Duodenal mucosa (tissue), 2 donors: Measurements from ENCODE around the gene MYD88.

Experiments
- H3K27ac ChIP-seq: one replicate; pipeline ENCODE4 v1.7.0; 2013; ENCODE audit warnings: low read depth, low read length
- H3K27me3 ChIP-seq, 2 donors: one replicate each; pipeline ENCODE4 v1.7.0; 2013; ENCODE audit warnings: low read length in 2 of 2, control low read depth in 1 of 2; ENCODE audit not compliant: insufficient read depth in 2 of 2, control insufficient read depth in 1 of 2
- H3K36me3 ChIP-seq, 2 donors: one replicate each; pipeline ENCODE4 v1.7.0; 2013; ENCODE audit warnings: low read length in 2 of 2, control low read depth in 1 of 2; ENCODE audit not compliant: insufficient read depth in 2 of 2, control insufficient read depth in 1 of 2
- H3K4me1 ChIP-seq, 2 donors: one replicate each; pipeline ENCODE4 v1.7.0; 2013; ENCODE audit warnings: low read length in 2 of 2, control low read depth in 1 of 2; ENCODE audit not compliant: insufficient read depth in 2 of 2, control insufficient read depth in 1 of 2
- H3K4me3 ChIP-seq, 2 donors: one replicate each; pipeline ENCODE4 v1.7.0; 2013; ENCODE audit warnings: low read length in 2 of 2, low read depth in 1 of 2
- H3K9ac ChIP-seq, 2 donors: one replicate each; pipeline ENCODE4 v1.7.0; 2013; ENCODE audit warnings: low read length in 2 of 2, low read depth in 1 of 2
- H3K9me3 ChIP-seq, 2 donors: one replicate each; pipeline ENCODE4 v1.7.0; 2013; ENCODE audit warnings: low read length in 2 of 2, control low read depth in 1 of 2; ENCODE audit not compliant: control insufficient read depth in 1 of 2

The MYD88 gene

DNA sequence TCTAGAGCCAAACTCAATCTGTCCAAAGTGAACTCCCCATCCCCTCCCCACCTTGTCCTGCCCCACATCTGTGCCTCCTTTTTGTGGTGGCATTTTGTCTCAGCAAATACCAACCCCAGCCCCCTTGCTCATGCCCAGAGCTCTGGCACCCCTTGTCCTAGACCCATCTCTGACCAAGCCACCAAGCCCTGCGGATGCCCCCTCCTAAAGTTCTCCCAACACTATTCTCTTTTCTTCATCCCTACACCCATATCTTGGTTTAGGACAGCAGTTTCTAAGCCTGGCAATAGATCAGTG is 19.3 kb upstream of the MYD88 start:
- Histone ChIP-seq H3K4me1 (peaks cover 0 to 3% of the 10 kb centered on the region in 2 donors), H3K4me3 (no peak overlapping the region), H3K9ac (no peak overlapping the region), H3K27ac (no peak overlapping the region), H3K27me3 (no peaks in the 10 kb centered on the region), H3K36me3 (peaks cover 35 to 41% of the 10 kb centered on the region in 2 donors), H3K9me3 (no peaks in the 10 kb centered on the region)

DNA sequence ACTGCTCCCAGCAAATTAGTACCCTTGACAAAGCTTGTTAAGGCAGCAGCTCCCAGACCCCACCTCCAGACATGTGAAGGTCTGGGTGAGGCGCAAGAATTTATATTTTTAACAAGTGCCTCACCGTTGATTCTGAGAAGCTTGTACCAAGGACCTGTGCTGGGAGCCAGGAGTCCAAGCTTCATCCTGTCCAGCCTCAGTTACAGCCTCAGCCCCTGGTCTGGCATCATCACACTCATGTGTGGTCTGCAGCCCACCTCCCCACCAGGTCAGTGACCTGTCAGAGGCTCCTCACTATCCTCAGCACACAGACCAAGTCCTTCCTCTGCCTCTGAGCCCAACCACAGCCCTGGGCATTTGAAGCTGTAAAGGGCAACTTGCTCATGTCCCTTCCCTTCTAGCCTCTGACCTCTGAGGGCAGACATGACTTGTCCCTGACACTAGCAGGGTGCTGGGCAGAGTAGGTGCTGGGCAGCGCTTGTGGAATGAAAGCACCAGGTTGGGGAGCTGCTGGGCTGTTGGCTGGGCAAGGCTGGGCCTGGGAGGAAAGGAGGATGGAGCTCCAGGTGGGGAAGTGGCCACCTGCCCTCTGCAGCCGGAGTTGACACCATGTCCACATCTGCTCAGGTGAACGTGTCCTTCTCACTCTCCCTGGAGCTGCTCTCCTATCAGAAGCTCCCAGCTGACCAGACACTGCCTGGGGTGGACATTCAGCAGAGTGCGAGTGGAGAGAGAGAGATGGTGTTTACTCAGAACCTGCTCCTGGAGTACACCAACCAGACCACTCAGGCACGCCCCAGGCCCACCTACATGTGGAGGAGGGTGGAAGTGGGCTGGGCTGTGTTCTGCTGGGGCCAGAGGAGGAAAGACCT is 18.4 kb upstream of the MYD88 start:
- no peak overlapping the region for H3K4me3 ChIP-seq
- no peak overlapping the region for H3K27ac ChIP-seq
- peaks cover 0 to 3% of the 10 kb centered on the region in 2 donors for H3K4me1 ChIP-seq
- peaks cover 38 to 49% of the 10 kb centered on the region in 2 donors for H3K36me3 ChIP-seq
- H3K27me3 ChIP-seq = no peaks in the 10 kb centered on the region
- no peak overlapping the region for H3K9ac ChIP-seq
- H3K9me3 ChIP-seq = no peaks in the 10 kb centered on the region

- Histone ChIP-seq H3K27me3 (no peaks in the 10 kb centered on the region), H3K9ac (no peak overlapping the region), H3K4me3 (no peak overlapping the region), H3K9me3 (no peaks in the 10 kb centered on the region), H3K36me3 (peaks cover 40 to 57% of the 10 kb centered on the region in 2 donors), H3K4me1 (peaks cover 3 to 4% of the 10 kb centered on the region in 2 donors), H3K27ac (no peak overlapping the region)
Measured at GRCh38 chr3:38120693-38121450, 17.6 kb upstream of the MYD88 start.

GRCh38 chr3:38121451-38121831 is 17.0 kb upstream of the MYD88 start:
- no peak overlapping the region for H3K9ac ChIP-seq
- H3K4me1 ChIP-seq = peaks cover 3 to 4% of the 10 kb centered on the region in 2 donors
- H3K36me3 ChIP-seq = peaks cover 46 to 63% of the 10 kb centered on the region in 2 donors
- no peaks in the 10 kb centered on the region for H3K9me3 ChIP-seq
- H3K27ac ChIP-seq = no peak overlapping the region
- H3K27me3 ChIP-seq = no peaks in the 10 kb centered on the region
- H3K4me3 ChIP-seq = no peak overlapping the region

GRCh38 chr3:38121832-38122461 is 16.5 kb upstream of the MYD88 start:
- peaks cover 51 to 68% of the 10 kb centered on the region in 2 donors for H3K36me3 ChIP-seq
- H3K27me3 ChIP-seq = no peaks in the 10 kb centered on the region
- H3K9ac ChIP-seq = no peak overlapping the region
- no peaks in the 10 kb centered on the region for H3K9me3 ChIP-seq
- H3K27ac ChIP-seq = no peak overlapping the region
- no peak overlapping the region for H3K4me3 ChIP-seq
- peaks cover 3 to 4% of the 10 kb centered on the region in 2 donors for H3K4me1 ChIP-seq

- Histone ChIP-seq H3K9me3 (no peaks in the 10 kb centered on the region), H3K36me3 (peaks cover 59 to 76% of the 10 kb centered on the region in 2 donors), H3K4me3 (no peak overlapping the region), H3K9ac (no peak overlapping the region), H3K27ac (no peak overlapping the region), H3K27me3 (no peaks in the 10 kb centered on the region), H3K4me1 (peaks cover 1 to 4% of the 10 kb centered on the region in 2 donors)
Measured at GRCh38 chr3:38122712-38123290, 15.7 kb upstream of the MYD88 start.

GRCh38 chr3:38124324-38125122 is 13.9 kb upstream of the MYD88 start:
- Histone ChIP-seq H3K9ac (no peak overlapping the region), H3K4me1 (peaks cover 4 to 6% of the 10 kb centered on the region in 2 donors), H3K27ac (no peak overlapping the region), H3K4me3 (no peak overlapping the region), H3K27me3 (no peaks in the 10 kb centered on the region), H3K9me3 (no peaks in the 10 kb centered on the region), H3K36me3 (peaks cover 68 to 87% of the 10 kb centered on the region in 2 donors)

GRCh38 chr3:38125305-38126120 is 12.9 kb upstream of the MYD88 start:
- Histone ChIP-seq H3K4me1 (peaks cover 8 to 11% of the 10 kb centered on the region in 2 donors), H3K9me3 (no peaks in the 10 kb centered on the region), H3K27me3 (no peaks in the 10 kb centered on the region), H3K27ac (no peak overlapping the region), H3K4me3 (no peak overlapping the region), H3K36me3 (peaks cover 62 to 89% of the 10 kb centered on the region in 2 donors), H3K9ac (no peak overlapping the region)
